HG03442 (cell line): Measurements from ENCODE around the gene CACNA1H.

Experiments used
- ATAC-seq: cut with Tn5 transposase; IDR thresholded peaks from one replicate; pipeline ENCODE4 v1.9.1; 2021; ENCODE audit warnings: mild to moderate bottlenecking, moderate library complexity; ENCODE audit not compliant: unreplicated experiment

Gene CACNA1H

DNA sequence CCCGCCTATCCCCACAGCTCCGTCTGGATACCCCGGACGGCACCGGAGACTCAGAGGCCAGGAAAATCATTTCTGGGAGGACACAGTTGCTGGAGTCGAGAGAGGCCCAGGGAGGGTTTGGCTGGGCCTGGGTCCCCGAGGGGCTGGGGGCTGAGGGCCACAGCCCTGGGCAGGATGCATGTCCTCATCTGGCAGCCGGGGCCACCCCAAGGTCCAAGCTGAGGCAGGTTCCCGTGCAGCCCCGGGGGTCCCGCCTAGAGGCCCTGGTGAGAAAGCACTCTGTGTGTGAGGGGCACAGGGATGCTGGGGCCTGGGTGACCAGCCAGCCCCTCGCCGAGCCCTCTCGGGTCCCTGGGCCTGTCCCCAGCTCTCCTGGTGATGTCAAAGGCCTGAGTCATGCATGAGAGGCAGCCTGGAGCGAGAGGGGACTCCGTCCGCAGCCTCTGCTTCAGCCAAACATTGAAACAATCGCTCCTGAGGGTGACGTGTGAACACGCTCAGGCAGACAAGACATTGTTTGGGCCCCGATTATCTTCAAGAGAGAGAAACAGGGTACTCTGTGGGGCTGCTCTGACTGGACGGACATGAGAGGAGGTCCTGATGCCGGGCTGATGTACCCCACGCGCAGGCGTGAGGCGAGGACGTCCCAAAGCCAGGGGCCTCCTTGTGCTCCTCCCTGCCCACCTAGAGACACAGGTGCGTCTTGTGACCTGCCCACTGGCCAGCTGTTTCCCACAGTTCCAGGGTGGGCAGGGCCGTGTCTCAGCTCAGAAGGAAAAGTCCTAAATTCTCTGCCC is 31.1 kb upstream of the CACNA1H start:
- ATAC-seq: no peak

DNA sequence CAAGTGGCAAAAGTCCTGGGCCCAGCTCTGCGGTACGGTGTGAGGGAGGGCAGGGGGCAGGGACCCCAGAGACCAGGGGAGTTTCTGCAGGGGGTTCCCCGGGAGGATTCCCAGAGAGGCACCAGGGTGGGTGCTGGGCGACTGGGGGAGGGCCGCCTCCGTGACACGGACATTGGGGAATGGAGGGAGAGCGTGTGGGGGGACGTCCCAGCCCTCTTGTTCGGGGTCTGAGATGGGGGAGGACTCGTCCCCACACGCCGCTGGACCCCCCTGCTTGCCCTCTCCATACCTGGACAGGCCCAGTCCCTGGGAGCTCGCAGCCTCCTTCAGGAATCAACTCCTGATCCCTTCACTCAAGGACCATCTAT is 30.5 kb upstream of the CACNA1H start:
- no peak for ATAC-seq

DNA sequence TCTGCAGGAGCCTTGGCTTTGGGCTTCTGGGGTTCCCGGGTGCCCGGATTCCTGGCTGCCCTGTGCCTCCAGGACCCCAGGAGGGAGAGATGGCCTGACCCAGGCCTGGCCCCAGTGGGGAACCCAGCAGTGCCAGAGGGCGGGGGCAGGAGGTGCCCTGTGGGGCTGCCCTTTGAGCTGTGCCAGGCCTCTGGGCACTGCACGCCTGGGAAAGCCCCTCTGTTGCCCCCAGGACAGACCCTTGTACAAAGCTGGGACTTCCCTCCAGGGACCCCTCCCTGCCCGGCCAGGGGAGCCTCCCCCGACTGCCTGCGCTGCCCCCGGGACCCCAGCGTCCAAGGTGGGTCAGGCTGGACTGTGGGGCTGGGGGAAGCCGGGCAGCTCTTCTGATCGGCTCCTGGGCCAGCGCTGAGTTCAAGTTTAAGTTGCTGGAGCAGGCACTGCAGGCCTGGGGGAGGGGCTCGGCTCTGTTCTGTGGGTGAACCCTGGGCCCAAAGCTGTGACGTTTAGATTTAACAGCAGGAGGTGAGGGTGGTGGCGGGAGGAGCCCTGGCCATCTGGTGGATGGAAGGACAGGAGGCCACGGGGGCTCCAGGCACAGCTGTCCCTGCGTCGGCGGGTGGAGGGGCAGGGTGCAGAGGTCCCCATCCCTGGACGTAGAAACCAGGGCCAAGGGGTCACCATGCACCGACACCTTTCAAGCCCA is 29.2 kb upstream of the CACNA1H start:
- ATAC-seq: no peak

DNA sequence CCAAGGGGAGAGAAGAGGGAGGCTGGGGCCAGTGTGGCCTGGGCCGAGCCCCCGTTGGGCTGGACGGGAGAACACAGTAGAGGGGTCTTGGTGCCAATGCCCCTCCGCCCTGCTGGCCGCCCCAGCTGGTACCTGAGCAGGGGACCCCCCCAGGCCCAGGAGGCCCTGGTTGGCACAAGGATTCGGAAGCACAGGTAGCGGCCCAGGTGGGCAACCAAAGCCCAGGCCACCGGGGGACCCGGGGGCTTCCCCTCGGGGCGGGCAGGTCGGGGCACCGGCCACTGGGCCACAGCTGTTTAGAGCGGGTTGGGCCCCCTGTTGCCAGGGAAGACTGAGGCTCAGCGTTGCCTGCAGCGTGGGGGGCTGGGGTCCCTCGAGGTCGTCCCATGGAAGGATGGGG is 28.6 kb upstream of the CACNA1H start:
- ATAC-seq: no peak

DNA sequence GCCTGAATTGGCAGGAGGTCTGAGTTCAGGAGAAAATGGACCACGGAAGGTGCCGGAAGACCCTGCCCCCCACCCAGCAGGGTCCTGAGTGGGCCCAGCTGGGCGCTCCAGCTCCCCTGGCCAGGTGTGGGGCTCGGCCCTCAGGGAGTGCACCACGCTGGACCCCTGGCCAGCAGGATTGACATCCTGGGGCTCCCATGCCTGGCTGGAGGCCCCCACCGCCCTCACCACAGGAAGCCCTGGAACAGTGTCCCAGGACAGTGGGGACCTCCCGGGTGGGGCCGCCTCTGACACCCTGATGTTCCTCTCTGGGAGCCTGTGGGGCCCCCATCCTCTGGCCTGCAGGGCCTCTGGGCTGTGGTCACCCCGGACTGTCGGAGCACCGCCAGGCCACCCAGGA is 28.1 kb upstream of the CACNA1H start:
- no peak for ATAC-seq

DNA sequence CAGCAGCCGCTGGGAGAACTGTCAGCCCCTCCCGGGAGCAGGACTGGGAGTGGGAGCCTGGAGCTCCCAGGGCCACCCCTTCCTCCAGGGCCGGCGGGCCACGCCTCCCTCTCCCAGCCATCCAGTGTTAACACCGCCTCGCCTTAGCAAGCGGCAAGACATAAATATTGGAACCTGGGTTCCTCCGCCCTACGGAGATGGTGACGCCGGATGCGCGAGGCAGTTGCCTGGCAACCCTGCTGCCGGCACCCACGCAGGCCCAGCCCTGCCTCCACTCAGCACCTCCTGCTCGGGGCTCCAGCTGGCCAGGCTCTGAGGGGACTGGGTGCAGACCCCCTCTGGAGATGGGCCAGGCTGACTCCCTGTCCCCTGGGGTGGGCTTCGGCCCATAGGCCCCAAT is 27.4 kb upstream of the CACNA1H start:
- no peak for ATAC-seq

DNA sequence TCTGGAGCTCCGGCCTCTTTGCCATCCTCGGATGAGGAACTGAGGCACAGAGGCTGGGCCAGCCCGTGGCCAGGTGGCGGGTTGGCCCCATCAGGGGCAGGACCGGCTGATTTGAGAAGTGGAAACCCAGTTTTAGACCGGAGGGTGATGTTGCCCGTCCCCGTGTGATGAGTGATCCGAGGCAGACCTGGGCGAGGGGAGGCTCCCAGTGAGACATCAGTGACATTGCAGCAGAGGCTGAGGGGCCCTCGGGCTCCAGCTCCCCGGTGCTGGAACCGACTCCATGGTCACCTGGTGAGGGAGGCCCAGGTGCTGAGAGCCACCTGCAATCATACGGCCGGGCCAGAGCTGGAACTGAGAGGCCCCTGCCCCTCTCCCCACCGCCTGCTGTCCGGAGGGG is 26.9 kb upstream of the CACNA1H start:
- no peak for ATAC-seq

DNA sequence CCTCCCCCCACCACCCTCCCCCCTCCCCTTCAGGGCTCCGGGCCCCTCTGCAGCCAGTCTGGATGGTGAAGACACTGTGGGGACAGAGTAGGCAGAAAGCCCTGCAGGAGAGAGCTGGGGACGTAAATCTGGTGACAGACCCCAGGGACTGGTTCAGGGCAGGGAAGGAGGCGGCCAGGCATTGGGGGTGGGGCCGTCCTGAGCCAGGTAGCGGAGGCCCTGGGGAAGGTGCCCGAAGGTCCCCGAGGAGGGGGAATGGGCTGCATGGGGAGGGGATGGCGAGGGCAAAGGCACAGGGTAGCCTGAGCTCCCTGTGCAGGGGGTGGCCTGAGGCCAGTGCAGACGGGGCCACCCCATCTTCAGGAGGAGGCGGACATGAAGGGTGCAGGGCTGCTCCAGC is 26.3 kb upstream of the CACNA1H start:
- ATAC-seq: no peak

DNA sequence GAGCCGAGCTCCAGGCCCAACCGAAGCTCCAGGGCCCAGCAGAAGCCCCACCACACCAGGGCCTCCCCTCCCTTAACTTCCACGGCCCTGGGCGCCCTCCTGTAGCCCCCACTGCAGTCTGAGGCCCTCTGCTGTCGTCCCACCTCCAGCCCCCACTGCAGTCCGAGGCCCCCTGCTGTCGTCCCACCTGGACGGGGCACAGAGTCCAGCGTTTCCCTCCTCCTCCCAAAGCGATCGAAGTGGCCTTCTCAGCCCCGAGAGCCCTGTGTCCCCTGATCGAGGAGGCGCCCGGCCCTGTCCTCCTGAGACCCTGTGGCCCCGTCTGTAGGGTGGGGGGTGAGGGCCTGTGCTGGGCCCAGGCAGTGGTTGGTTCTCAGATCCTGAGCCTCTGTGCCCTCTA is 25.8 kb upstream of the CACNA1H start:
- ATAC-seq: no peak

DNA sequence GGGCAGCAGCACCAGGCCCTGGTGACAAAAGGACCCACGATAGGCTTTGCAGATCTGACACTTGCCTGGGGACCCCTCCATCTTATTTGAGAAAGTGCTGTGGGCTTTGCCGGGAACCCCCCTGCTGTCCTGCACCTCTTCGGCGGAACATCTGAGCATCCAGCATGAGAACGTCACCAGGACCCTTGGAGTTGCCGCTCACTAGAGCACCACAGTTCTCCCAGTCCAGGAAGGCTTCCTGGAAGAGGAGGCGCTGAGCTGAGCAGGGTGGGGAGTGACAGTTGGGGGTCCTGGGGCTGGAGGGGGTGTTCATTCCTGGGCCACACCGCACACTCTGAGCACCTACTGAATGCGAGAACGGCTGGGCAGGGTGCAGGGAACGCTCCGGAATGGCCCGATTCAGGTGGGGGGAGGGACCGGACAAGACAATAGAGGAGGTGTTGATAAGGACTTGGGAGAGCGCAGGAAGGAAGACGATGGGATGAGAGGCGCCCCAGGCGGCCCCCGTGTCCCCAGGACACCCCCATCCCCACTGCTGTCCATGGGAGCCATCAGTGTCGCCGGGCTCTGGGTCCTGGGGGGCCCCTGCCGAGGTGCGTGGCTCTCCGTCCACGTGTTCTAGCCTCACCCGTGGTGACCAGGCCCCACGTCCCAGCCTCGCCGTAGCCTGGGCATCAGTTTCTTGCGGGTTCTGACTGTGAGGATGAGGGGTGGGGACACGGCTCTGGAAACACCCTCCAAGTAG is 24.8 kb upstream of the CACNA1H start:
- no peak for ATAC-seq

DNA sequence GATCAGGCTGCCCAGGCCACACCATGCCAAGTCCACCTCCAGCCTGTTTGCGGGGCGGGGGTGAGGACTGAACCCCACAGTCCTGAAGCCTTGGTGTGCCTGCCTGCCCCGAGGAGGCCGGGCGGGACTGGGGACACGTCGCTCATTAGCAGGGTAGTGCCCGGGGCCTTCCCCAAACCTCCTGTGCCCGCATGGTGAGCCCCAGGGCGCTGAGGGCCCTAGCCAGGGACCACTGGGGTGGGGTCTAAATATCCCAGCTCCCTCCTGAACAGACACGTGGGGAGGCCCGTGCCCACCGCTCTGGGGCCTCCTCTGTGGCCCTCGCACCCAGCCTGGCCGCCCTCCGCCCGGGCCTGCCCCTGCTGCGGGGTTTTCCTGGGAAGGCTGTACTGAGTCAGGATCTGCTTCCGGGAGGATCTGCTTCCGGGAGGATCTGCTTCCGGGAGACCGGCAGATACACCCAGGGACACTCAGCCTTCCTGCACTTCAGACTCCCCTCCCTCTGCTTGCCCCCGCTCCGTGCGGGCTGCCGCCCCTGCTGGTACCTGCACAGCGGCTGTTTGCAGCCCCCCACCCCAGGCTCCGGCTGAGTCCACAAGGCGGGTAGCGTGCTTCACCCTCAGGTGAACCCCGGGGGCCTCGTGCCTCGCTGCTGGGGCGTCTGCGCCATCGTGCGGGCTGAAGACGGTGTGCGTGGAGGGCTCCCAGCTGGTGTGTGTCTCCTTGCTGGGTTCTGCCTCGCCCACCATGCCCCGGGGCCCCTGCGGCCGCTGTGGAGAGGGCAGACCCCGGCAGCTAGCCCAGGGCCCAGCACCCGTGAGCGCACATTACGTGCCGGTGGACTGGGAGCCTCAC is 23.6 kb upstream of the CACNA1H start:
- ATAC-seq: no peak

DNA sequence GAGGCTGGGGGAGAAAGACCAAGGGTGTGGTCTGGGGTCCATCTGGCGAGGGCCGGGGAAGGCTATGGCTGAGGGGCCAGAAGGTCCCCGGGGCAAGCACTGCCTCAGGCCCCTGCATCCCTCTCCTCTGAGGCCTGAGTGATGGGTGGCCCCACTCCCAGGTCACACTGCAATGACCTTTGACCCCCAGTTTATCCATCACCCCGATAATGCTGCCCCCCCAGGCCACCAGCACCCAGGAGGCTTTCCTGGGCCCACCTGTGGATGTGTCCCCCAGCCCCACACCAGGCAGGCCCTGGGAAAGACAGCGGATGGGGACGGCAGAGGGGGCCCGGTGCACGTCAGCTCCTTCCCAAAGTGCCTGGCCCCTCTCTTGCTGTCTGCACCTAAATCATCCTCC is 22.5 kb upstream of the CACNA1H start:
- ATAC-seq: no peak

DNA sequence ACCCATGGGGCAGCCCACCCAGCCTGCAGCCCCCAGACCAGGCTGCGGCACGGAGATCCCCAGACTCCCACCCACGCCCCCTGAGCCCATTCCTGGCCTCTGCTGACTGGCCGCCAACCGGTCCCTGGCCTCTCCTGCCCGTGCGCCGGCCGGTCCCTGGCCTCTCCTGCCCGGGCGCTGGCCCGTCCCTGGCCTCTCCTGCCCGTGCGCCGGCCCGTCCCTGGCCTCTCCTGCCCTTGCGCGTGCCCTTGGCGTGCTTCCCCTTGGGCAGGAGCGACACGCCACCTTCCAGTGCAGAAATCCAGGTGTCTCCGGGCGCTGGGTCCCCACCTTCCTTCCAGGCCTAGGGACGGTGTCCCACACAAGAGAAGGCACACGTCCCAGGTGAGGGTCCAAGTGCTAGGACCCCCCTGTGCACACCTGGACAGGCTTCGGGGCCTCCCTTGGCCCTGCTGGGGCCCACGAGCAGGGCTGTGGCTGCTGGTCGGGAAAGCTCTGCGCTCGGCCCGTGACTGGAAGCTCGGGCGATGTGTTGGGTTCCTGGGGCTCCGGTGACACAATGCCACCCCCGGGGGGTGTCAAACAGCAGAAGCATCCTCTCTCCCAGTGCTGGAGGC is 21.4 kb upstream of the CACNA1H start:
- no peak for ATAC-seq

DNA sequence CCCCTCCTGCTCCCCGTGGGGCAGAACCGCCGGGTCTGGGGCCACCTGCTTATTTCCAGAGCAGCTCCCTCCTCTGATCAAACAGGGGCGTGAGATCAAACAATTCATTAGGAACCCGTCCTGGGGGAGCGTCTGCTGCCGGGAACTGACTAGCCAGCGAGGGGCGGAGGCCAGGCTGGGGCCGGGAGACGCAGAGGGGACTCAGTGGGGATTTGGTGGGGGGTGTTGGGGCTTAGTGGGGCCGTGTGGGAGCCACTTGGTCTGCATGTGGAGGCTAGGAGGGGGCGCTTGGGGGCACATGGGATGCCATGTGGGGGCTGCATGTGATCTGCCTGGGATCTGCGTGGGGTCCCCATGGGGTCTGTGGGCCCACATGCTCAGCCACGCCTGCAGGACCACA is 20.5 kb upstream of the CACNA1H start:
- ATAC-seq: no peak

DNA sequence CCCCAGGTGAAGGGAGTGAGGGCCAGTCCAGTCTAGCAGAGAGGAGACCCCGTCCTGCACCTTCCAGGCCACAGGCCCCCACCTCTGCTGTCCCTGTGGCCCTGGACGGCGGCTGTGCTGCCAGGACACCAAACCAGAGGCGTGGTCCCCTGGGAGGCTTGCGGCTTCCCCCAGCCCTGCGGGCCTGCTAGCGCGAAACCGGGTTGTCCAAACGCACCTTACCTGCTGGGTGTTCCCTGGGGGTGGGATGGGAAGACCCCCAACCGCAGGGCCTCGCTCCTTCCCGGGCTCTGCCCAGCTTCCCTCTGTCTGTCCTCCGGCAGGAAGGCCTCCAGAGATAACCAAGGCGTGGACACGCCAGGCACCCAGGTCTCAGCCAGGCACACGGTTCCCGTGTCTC is 19.6 kb upstream of the CACNA1H start:
- no peak for ATAC-seq

DNA sequence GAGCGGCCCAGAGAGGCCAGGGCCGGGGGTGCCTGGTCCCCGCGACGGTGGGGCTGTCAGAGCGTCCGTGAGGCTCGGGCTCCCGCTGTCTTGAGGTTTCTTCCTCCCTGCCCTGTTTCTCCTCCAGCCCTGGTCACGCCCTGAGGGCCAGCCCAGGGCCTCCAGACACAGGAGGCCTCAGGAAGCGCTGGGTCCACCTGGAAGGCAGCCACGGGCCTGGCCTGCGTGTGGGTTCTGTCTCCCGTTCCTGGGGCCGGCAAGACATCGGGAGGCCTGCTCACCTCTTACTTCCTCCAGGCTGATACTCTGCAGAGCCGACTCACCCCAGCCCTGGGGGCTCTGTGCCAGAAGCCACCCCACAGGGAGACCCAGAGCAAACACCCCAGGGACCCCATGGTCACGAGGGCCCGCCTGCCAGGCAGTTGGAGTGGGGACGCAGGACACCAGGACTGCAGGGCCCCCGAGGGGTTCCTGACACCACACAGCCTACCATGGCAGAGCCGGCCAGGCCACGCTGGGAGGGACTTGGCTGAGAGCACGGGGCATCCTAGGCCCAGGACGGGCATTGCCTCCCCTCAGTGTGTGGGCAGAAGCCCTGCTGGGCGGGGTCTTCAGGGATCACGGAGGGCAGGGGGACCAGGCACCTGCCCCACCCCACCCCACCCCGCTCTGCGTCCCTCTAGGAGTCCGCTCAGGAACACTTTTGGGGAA is 18.9 kb upstream of the CACNA1H start:
- no peak for ATAC-seq

DNA sequence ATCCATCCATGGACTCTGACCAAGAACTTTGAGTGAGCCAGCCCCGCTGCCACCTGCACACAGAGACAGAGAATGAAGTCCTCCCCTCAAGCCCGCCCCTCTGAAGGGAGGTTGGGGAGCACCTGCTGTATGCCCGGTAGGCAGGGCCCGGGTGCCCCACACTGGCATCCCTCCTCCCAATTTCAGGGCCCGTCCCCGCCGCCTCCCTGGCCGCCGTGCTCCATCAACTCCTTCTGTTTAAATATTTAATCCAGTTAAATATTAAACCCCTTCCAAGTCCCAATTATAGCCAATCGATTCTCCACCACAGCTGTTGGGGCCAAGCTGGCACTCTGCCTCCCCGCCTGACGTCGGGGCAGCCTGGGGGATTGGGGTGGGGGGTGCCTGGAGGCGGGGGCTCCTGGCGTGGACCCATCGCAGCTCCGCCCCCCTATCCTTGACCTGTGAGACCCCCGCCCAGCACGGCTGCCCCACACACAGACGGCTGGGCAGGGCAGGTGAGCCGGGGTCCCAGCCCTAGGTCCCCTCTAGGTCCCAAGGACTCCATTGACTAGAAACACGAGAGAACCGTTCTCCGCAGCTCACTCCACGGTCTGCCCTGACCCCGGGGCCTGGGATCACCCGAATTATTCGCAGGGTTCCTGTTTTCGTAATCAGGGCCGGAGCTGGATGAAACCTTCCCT is 18.0 kb upstream of the CACNA1H start:
- ATAC-seq: no peak

DNA sequence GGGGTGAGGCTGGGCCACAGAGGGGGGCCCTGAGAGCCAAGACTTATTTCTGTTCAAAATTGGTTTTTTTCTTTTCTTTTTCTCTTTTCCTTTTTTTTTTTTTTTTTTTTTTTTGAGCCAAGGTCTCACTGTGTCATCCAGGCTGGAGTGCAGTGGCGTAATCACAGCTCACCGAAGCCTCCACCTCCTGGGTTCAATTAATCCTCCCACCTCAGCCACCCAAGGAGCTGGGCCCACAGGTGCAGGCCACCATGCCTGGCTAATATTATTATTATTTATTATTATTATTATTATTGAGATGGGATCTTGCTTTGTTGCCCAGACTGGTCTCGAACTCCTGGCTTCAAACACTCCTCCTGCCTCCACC is 17.5 kb upstream of the CACNA1H start:
- ATAC-seq: no peak

DNA sequence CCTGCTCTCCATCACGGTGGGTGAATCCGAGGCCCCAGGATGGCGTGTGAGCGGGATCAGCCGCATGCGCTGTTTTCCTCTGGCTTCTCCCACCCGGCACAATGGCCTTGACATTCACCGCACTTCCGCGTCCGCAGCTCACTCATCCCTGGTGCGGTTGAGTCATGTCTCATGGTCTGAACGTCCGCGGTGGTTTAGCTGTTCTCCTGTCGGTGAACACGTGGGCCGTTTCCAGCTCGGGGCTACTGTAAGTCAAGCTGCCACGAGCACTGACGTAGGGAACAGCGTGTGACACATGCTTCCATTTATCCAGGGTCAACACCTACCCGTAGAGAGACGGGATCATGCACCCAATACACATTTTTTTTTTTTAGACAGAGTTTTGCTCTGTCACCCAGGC is 15.3 kb upstream of the CACNA1H start:
- no peak for ATAC-seq
